ENCODE results near the gene MYBBP1A.

DNA sequence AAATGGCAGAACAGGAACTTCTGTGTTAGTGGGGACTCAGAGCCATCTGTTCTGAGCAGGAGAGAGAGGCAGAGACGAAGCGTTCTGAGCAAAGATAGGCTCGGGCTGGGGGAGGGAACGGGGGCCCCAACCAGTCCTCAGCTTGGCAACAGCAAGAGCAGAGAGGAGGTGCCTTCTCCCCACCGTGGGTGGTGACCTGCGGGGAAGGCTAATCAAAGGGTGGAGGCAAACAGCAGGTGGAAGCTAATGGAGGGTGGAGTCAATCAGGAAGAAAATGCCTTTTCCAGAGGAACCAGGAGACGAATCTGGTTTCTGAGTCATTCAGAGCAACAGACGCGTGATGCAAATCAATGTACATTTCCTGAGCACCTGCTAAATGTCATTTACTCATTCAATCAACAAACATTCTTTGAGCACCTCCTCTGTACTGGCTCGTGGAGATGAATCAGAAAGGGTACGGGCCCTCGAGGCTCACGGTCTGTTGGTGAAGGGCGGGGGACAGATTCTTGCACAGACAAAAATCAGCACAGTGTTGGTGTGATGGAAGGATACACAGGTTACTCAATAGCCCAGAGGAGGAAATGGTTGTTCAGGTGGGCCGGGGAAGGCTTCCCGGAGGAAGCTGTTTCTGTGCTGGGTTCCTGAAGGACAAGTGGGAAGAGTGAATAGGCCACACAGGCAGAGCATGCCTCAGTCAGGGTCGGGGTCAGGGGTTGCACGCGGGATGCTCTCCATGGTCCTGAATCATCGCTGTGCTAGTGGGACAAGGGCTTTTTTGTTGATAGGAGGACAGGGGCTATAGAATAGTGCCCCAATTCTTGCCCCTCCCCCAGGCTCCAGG is 62.2 kb downstream of the MYBBP1A start:
- TF ChIP-seq, protein P1, sequence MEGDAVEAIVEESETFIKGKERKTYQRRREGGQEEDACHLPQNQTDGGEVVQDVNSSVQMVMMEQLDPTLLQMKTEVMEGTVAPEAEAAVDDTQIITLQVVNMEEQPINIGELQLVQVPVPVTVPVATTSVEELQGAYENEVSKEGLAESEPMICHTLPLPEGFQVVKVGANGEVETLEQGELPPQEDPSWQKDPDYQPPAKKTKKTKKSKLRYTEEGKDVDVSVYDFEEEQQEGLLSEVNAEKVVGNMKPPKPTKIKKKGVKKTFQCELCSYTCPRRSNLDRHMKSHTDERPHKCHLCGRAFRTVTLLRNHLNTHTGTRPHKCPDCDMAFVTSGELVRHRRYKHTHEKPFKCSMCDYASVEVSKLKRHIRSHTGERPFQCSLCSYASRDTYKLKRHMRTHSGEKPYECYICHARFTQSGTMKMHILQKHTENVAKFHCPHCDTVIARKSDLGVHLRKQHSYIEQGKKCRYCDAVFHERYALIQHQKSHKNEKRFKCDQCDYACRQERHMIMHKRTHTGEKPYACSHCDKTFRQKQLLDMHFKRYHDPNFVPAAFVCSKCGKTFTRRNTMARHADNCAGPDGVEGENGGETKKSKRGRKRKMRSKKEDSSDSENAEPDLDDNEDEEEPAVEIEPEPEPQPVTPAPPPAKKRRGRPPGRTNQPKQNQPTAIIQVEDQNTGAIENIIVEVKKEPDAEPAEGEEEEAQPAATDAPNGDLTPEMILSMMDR (IDR thresholded peaks at IDR 0.05): no peak
- TF ChIP-seq POLR2A (IDR thresholded peaks at IDR 0.05): no peak
